HepG2 (cell line): ENCODE results near the gene CHRNG.

Source experiments
- KLF9 ChIP-seq: IDR thresholded peaks from 2 replicates; pipeline ENCODE4 v1.6.1; 2016; ENCODE audit warnings: low read depth
- NFKBIZ ChIP-seq: IDR thresholded peaks from 2 replicates; pipeline ENCODE4 v1.6.1; 2018; ENCODE audit warnings: missing genetic modification reagents, missing compliant biosample characterization
- NR3C1 ChIP-seq: sonication (generic); formaldehyde crosslinking; IDR thresholded peaks from 2 replicates; pipeline ENCODE4 v1.4.0; 2020; ENCODE audit warnings: missing genetic modification reagents
- PHB2 ChIP-seq: fragments of 450-650 bp; IDR thresholded peaks from 2 replicates; pipeline ENCODE4 v1.6.1; 2018; ENCODE audit not compliant: partially characterized antibody
- PHF21A ChIP-seq: sonication (generic); formaldehyde crosslinking; IDR thresholded peaks from 2 replicates; pipeline ENCODE4 v1.5.0; 2020; ENCODE audit warnings: mild to moderate bottlenecking, missing genetic modification reagents
- RORA ChIP-seq: sonication (generic); formaldehyde crosslinking; IDR thresholded peaks from 2 replicates; pipeline ENCODE4 v1.5.0; 2020; ENCODE audit warnings: mild to moderate bottlenecking, missing genetic modification reagents, moderate library complexity
- ZEB1 ChIP-seq: IDR thresholded peaks from 2 replicates; pipeline ENCODE4 v1.6.1; 2012; ENCODE audit warnings: mild to moderate bottlenecking, low read depth, inconsistent platforms; ENCODE audit not compliant: insufficient replicate concordance
- TF ChIP-seq, protein P1 (sequence below): sonication (generic); formaldehyde crosslinking; conservative IDR thresholded peaks from 2 replicates; pipeline ENCODE4 v1.4.0; 2020; ENCODE audit warnings: mild to moderate bottlenecking, missing genetic modification reagents, moderate library complexity

DNA sequence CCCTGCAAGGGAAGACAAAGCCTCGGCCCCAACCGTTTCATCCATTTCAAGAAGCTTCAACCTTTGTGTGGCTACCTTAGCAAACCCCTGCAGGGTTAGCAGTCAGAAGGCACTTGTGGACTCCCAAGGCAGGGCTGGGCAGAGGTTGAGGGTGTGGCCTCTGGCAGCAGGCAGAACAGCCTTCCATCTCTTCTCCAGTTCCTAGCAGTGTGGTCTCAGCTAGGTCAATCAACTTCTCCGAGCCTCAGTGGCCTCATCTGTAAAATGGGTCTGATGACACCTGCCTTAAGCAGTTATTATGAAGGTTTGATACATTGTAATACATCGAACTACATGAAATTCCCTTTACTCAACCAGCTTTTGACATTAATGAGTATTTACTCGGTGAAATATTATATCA, 26.1 kb upstream of the CHRNG start:
- TF ChIP-seq PHF21A (CRISPR knock-in tag) (no peak), ZEB1 (no peak), NFKBIZ (CRISPR knock-in tag) (no peak), PHB2 (no peak), NR3C1 (CRISPR knock-in tag) (no peak), KLF9 (CRISPR knock-in tag) (no peak), RORA (CRISPR knock-in tag) (no peak)
- TF ChIP-seq, protein P1, sequence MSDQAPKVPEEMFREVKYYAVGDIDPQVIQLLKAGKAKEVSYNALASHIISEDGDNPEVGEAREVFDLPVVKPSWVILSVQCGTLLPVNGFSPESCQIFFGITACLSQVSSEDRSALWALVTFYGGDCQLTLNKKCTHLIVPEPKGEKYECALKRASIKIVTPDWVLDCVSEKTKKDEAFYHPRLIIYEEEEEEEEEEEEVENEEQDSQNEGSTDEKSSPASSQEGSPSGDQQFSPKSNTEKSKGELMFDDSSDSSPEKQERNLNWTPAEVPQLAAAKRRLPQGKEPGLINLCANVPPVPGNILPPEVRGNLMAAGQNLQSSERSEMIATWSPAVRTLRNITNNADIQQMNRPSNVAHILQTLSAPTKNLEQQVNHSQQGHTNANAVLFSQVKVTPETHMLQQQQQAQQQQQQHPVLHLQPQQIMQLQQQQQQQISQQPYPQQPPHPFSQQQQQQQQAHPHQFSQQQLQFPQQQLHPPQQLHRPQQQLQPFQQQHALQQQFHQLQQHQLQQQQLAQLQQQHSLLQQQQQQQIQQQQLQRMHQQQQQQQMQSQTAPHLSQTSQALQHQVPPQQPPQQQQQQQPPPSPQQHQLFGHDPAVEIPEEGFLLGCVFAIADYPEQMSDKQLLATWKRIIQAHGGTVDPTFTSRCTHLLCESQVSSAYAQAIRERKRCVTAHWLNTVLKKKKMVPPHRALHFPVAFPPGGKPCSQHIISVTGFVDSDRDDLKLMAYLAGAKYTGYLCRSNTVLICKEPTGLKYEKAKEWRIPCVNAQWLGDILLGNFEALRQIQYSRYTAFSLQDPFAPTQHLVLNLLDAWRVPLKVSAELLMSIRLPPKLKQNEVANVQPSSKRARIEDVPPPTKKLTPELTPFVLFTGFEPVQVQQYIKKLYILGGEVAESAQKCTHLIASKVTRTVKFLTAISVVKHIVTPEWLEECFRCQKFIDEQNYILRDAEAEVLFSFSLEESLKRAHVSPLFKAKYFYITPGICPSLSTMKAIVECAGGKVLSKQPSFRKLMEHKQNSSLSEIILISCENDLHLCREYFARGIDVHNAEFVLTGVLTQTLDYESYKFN (CRISPR knock-in tag) = no peak
